ENCODE data around the gene GLCE.

Gene GLCE

DNA sequence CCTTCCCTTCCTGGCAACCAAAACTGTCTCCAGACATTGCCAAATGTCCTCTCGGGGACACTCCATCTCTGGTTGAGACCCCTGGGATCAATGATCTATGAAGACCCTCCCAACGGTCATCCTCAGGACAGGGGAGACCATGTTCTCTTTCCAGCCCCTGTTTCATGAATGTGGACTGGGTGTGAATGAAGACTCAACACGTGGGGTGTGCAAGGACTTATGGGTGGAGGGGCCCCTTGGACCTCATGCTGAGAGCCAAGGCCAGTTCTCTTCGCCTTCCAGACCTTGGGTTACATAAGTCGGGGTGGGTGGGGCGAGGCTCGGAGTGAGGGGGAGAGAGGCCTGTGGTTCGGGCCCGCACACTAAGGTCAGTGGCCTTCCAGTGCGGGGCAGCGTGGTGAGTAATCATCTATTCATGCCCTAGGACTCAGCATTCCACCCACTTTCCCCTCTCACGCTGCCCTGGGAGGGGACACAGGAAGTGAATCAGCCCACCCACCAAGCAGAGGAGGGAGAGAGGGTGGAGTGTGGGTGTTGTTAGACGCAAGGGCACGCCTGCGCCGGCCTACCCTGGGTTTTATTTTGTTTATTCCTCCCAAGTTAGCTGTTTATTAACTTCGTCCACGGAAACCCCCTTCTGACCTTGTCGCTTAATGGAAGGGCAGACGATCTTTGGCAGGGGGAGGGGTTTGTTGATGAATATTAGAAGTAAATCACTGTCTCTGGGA lies 144.9 kb downstream of the GLCE start:
- Histone ChIP-seq H3K36me3 (ENCODE audit: insufficient read depth, low read length) (no peaks in the 10 kb centered on the region), H3K4me1 (ENCODE audit: control insufficient read depth, insufficient read depth, low read length) (peaks cover 41% of the 10 kb centered on the region), H3K4me3 (ENCODE audit: low read length) (peak overlapping the region; percentile 28), H3K9me3 (replicated peaks; ENCODE audit: low read length) (no peaks in the 10 kb centered on the region), H3K4me2 (ENCODE audit: low read length) (peak overlapping the region; percentile 57), H3K27me3 (ENCODE audit: control insufficient read depth, insufficient read depth, low read length) (no peaks in the 10 kb centered on the region), H3K9ac (ENCODE audit: low read depth, low read length) (peak overlapping the region; percentile 80)

GRCh38 chr15:69305933-69306568 lies 145.6 kb downstream of the GLCE start:
- Histone ChIP-seq H3K27me3 (ENCODE audit: control insufficient read depth, insufficient read depth, low read length) (no peaks in the 10 kb centered on the region), H3K4me2 (ENCODE audit: low read length) (peak overlapping the region; percentile 57), H3K4me1 (ENCODE audit: control insufficient read depth, insufficient read depth, low read length) (peaks cover 43% of the 10 kb centered on the region), H3K9ac (ENCODE audit: low read depth, low read length) (peak overlapping the region; percentile 80), H3K36me3 (ENCODE audit: insufficient read depth, low read length) (no peaks in the 10 kb centered on the region), H3K9me3 (replicated peaks; ENCODE audit: low read length) (no peaks in the 10 kb centered on the region), H3K4me3 (ENCODE audit: low read length) (peak overlapping the region; percentile 28)

DNA sequence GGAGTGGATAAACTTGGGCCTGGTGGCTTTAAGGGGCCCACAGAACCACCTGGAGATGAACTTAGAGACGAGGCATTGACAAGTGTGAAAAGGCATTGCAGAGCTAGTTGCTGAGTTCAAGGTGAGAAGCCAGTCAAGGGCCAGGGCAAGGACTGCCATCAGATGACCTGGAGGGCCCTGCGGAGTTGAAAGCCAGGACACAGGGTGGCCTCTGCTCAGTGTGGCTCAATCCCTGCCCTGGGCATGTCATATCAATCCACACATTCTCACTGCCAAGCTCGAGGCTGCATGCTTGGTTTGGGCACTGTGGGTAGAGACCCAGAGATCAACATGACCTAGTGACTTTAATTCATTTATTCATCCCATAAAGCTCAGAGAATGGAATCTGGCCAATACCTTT lies 147.5 kb downstream of the GLCE start:
- Histone ChIP-seq H3K4me3 (ENCODE audit: low read length) (no peak overlapping the region), H3K9ac (ENCODE audit: low read depth, low read length) (no peak overlapping the region), H3K36me3 (ENCODE audit: insufficient read depth, low read length) (no peaks in the 10 kb centered on the region), H3K4me1 (ENCODE audit: control insufficient read depth, insufficient read depth, low read length) (peaks cover 45% of the 10 kb centered on the region), H3K27me3 (ENCODE audit: control insufficient read depth, insufficient read depth, low read length) (no peaks in the 10 kb centered on the region), H3K9me3 (replicated peaks; ENCODE audit: low read length) (no peaks in the 10 kb centered on the region), H3K4me2 (ENCODE audit: low read length) (no peak overlapping the region)

GRCh38 chr15:69308949-69309348 lies 148.5 kb downstream of the GLCE start:
- no peaks in the 10 kb centered on the region for H3K27me3 ChIP-seq (ENCODE audit: control insufficient read depth, insufficient read depth, low read length)
- no peaks in the 10 kb centered on the region for H3K9me3 ChIP-seq (replicated peaks; ENCODE audit: low read length)
- peaks cover 35% of the 10 kb centered on the region for H3K4me1 ChIP-seq (ENCODE audit: control insufficient read depth, insufficient read depth, low read length)
- no peak overlapping the region for H3K4me3 ChIP-seq (ENCODE audit: low read length)
- H3K4me2 ChIP-seq (ENCODE audit: low read length): no peak overlapping the region
- no peak overlapping the region for H3K9ac ChIP-seq (ENCODE audit: low read depth, low read length)
- H3K36me3 ChIP-seq (ENCODE audit: insufficient read depth, low read length): no peaks in the 10 kb centered on the region

- Histone ChIP-seq H3K9me3 (replicated peaks; ENCODE audit: low read length) (no peaks in the 10 kb centered on the region), H3K4me1 (ENCODE audit: control insufficient read depth, insufficient read depth, low read length) (peaks cover 15% of the 10 kb centered on the region), H3K9ac (ENCODE audit: low read depth, low read length) (no peak overlapping the region), H3K36me3 (ENCODE audit: insufficient read depth, low read length) (no peaks in the 10 kb centered on the region), H3K4me3 (ENCODE audit: low read length) (no peak overlapping the region), H3K4me2 (ENCODE audit: low read length) (peak overlapping the region; percentile 28), H3K27me3 (ENCODE audit: control insufficient read depth, insufficient read depth, low read length) (no peaks in the 10 kb centered on the region)
Observed at GRCh38 chr15:69311319-69311721, 150.9 kb downstream of the GLCE start.

DNA sequence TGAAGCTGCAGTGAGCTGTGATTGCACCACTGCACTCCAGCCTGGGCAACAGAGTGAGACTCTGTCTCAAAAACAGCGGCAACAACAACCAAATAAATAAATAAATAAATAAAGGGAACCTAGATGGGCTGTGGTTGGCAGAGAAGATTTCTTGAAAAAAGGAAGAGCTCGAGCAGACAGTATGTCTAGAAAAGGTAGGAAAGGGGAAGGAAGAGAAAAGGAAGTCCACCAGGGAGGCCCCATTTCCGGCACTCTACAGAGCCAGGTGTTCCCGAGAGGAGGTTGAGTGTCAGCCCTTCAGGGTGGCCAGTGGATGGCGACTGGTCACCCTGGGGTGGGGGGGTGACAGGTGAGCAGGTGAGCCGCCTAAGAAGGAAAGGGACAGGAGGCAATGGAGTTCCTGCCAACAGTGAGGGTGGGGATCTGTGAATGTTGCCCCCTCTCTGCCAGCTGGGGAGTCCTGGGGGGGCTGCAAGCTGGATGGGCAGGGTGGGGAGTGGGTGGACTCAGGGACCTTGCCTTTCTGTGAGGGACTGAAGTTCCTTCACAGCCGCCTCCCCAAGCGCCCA lies 153.1 kb downstream of the GLCE start:
- H3K4me3 ChIP-seq (ENCODE audit: low read length): no peak overlapping the region
- H3K36me3 ChIP-seq (ENCODE audit: insufficient read depth, low read length): no peaks in the 10 kb centered on the region
- no peaks in the 10 kb centered on the region for H3K27me3 ChIP-seq (ENCODE audit: control insufficient read depth, insufficient read depth, low read length)
- no peaks in the 10 kb centered on the region for H3K9me3 ChIP-seq (replicated peaks; ENCODE audit: low read length)
- no peak overlapping the region for H3K9ac ChIP-seq (ENCODE audit: low read depth, low read length)
- H3K4me1 ChIP-seq (ENCODE audit: control insufficient read depth, insufficient read depth, low read length): peaks cover 11% of the 10 kb centered on the region
- H3K4me2 ChIP-seq (ENCODE audit: low read length): no peak overlapping the region

DNA sequence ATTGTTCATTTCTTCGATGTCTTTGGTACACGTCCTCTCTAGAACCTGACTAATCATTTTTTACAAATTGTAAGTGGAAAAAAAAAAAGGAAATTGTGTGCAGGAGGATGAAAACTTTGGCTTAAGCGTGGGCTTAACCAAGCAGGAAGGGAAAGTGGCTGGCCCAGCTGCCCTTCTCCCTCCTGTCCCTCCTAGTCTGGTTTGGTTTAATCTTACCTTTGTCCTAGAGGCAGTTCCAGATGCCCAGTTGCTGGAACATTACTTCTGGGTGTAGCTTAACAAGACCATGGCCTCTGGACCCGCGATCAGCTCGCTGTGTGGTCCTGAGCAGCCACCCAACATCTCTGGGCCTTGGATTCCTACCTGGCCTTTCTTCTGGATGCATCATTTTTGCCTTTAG lies 153.7 kb downstream of the GLCE start:
- Histone ChIP-seq H3K4me1 (ENCODE audit: control insufficient read depth, insufficient read depth, low read length) (peaks cover 11% of the 10 kb centered on the region), H3K27me3 (ENCODE audit: control insufficient read depth, insufficient read depth, low read length) (no peaks in the 10 kb centered on the region), H3K36me3 (ENCODE audit: insufficient read depth, low read length) (no peaks in the 10 kb centered on the region), H3K9me3 (replicated peaks; ENCODE audit: low read length) (no peaks in the 10 kb centered on the region), H3K9ac (ENCODE audit: low read depth, low read length) (no peak overlapping the region), H3K4me2 (ENCODE audit: low read length) (no peak overlapping the region), H3K4me3 (ENCODE audit: low read length) (no peak overlapping the region)

- no peak overlapping the region for H3K9ac ChIP-seq (ENCODE audit: low read depth, low read length)
- peaks cover 11% of the 10 kb centered on the region for H3K4me1 ChIP-seq (ENCODE audit: control insufficient read depth, insufficient read depth, low read length)
- H3K4me3 ChIP-seq (ENCODE audit: low read length): no peak overlapping the region
- H3K9me3 ChIP-seq (replicated peaks; ENCODE audit: low read length): no peaks in the 10 kb centered on the region
- no peaks in the 10 kb centered on the region for H3K27me3 ChIP-seq (ENCODE audit: control insufficient read depth, insufficient read depth, low read length)
- H3K36me3 ChIP-seq (ENCODE audit: insufficient read depth, low read length): no peaks in the 10 kb centered on the region
- no peak overlapping the region for H3K4me2 ChIP-seq (ENCODE audit: low read length)
Observed at GRCh38 chr15:69314736-69315135, 154.3 kb downstream of the GLCE start.

DNA sequence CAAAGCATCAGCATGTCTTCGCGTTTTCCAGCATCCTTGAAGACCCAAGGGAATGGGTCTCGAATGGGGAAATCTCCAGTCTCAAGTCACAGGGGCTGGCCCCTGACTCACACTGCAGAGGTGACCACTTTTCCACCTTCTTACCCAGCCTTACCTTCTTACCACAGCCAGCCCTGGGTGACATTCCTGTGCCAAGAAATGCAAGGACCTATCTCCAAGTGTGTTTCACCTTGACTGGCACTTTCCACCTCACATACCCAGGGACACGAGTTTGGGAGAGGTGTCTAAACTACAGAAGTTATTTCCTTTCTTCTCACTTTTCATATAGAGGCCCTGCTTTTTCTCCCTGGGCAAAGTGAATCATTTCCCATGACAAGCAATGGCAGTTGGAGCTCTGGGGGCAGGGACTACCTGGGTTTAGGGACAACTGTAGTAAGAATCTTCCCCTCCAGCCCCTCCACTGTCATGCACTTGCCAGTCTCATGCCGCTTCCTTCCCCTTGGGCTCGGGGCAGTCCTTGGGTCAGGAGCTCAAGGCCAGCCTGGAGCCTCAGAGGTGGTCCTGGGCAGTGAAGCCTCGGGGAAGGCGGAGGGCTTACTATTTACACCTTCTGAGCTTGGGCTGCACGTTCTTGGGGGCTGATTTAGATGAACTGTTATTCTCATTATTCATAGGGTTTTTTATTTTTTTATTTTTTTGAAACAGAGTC lies 155.1 kb downstream of the GLCE start:
- Histone ChIP-seq H3K9ac (ENCODE audit: low read depth, low read length) (no peak overlapping the region), H3K4me1 (ENCODE audit: control insufficient read depth, insufficient read depth, low read length) (peaks cover 11% of the 10 kb centered on the region), H3K27me3 (ENCODE audit: control insufficient read depth, insufficient read depth, low read length) (no peaks in the 10 kb centered on the region), H3K4me3 (ENCODE audit: low read length) (no peak overlapping the region), H3K9me3 (replicated peaks; ENCODE audit: low read length) (no peaks in the 10 kb centered on the region), H3K36me3 (ENCODE audit: insufficient read depth, low read length) (no peaks in the 10 kb centered on the region), H3K4me2 (ENCODE audit: low read length) (no peak overlapping the region)

- Histone ChIP-seq H3K4me2 (ENCODE audit: low read length) (no peak overlapping the region), H3K4me1 (ENCODE audit: control insufficient read depth, insufficient read depth, low read length) (peaks cover 6% of the 10 kb centered on the region), H3K36me3 (ENCODE audit: insufficient read depth, low read length) (no peaks in the 10 kb centered on the region), H3K9me3 (replicated peaks; ENCODE audit: low read length) (no peaks in the 10 kb centered on the region), H3K27me3 (ENCODE audit: control insufficient read depth, insufficient read depth, low read length) (no peaks in the 10 kb centered on the region), H3K4me3 (ENCODE audit: low read length) (no peak overlapping the region), H3K9ac (ENCODE audit: low read depth, low read length) (no peak overlapping the region)
Observed at GRCh38 chr15:69316291-69316690, 155.9 kb downstream of the GLCE start.

GRCh38 chr15:69317392-69317841 lies 157.0 kb downstream of the GLCE start:
- H3K9me3 ChIP-seq (replicated peaks; ENCODE audit: low read length): no peaks in the 10 kb centered on the region
- H3K27me3 ChIP-seq (ENCODE audit: control insufficient read depth, insufficient read depth, low read length): no peaks in the 10 kb centered on the region
- no peaks in the 10 kb centered on the region for H3K4me1 ChIP-seq (ENCODE audit: control insufficient read depth, insufficient read depth, low read length)
- no peaks in the 10 kb centered on the region for H3K36me3 ChIP-seq (ENCODE audit: insufficient read depth, low read length)
- no peak overlapping the region for H3K4me2 ChIP-seq (ENCODE audit: low read length)
- H3K4me3 ChIP-seq (ENCODE audit: low read length): no peak overlapping the region
- H3K9ac ChIP-seq (ENCODE audit: low read depth, low read length): no peak overlapping the region
